Suppressor macrophage treated with lipopolysaccharide for 1 hour (primary cell): ENCODE results near the gene SCIMP.
"Not testable (repeated sequence)": the region's sequence is repeated elsewhere in the genome, so short reads cannot be mapped to it uniquely, and the experiment has no call there.

ENCODE experiments used
- DNase-seq, 3 donors: peaks; one replicate each; pipeline ENCODE4 v3.0.0-alpha.2; 2020 to 2022

Gene SCIMP

DNA sequence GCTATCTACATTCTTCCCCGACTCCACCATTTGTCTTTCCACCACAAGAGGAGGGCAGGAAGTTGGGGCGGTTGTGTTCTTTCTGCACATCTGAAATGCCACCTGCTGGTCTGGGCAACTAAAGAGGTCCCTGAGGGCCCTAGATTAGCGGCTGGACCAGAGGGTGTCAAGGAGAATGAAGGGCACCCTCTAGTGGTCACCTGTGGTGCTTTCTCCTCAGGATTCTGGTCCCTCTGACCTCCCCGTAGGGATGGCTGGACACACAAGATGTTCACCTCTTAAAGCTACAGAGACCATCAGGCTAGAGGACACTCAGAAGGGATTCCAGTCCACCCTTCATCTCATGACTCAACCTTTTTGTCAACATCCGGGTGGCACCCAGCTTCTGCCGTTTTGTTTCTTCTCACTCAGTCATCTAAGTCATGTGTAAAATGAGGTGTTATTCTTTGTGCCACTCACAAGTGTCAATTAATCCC, 2.9 kb upstream of the SCIMP start:
- DNase-seq: peak; percentile 79 to 88 (median 83)

DNA sequence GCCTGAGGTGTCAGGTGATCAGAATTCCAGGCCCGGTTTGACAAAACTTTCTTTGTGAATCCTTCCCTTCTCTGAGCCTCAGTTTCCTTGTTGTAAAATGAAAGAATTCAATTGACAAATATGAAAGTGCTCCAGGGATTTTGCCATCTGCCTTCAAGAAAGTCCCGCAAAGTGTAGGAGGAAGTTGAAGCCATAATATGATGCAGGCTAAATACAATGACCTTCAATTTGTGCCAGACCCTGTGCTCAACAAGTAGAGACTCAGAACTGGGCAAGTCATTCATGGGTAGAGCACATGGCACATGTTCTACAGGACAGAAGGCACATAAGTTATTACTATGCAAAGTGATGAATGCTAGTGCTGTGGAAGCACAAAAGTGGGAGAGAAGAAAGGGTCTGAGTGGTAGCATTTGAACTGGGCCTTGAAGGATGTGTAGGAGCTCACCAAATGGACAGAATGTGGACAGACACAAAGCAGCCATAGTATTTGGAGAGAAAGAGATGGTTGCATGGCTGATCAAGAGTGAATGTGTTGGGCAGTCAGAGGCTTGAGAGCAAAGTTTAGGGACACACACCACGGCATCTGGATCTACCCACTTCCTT, 2.4 kb upstream of the SCIMP start:
- DNase-seq: peak; percentile 39 to 55 (median 52)

DNA sequence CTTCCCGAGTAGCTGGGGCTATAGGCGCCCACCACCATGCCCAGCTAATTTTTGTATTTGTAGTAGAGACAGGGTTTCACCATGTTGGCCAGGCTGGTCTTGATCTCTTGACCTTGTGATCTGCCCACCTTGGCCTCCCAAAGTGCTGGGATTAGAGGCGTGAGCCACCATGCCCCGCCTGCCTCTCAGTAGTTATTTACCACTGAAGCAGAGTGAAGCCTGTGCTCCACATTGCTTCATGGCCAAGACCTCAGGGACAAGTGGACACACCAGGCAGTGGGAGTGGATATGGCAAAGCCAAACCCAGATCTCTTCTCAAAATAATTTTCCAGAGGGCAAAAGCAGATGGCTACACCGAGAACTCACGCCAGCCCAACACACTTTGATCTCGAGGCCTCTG, 1.2 kb downstream of the SCIMP start:
- DNase-seq: not testable (repeated sequence)

DNA sequence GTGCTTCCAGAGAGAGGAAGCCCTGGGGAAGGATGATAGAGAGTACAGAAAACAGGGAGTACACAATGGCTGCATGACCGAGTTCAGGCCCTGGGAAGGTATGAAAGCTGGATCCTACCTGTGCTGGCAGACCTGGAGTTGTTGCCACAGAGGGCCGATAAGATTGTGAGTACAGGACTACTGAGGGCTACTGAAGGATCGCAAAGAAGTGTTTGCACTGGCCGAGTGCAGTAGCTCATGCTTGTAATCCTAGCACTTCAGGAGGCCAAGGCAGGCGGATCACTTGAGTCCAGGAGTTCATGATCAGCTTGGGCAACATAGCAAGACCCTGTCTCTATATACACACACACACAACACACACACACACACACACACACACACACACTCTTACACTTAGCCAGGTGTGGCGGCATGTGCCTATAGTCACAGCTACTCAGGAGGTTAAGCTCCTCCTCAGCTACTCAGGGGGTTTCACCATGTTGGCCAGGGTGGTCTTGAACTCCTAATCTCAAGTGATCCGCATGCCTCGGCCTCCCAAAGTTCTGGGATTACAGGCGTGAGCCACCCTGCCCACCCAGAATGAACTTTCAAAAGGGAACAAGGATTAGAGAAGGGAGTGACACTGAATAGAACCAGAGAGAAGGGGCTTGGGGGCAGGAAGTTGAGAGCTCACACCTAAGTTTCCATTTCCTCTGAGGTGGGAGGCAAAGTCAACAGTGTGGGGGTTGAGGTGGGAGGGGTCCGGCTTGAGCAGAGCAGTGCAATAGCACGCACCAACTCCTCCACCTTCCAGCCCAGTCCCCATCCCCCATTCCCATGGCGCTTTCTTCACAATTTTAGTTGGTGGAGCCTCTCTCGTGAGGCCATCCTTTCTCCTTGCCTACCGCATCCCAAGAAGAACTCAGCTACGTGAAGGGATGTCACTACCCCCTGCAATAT, 7.5 kb downstream of the SCIMP start:
- no peak for DNase-seq

DNA sequence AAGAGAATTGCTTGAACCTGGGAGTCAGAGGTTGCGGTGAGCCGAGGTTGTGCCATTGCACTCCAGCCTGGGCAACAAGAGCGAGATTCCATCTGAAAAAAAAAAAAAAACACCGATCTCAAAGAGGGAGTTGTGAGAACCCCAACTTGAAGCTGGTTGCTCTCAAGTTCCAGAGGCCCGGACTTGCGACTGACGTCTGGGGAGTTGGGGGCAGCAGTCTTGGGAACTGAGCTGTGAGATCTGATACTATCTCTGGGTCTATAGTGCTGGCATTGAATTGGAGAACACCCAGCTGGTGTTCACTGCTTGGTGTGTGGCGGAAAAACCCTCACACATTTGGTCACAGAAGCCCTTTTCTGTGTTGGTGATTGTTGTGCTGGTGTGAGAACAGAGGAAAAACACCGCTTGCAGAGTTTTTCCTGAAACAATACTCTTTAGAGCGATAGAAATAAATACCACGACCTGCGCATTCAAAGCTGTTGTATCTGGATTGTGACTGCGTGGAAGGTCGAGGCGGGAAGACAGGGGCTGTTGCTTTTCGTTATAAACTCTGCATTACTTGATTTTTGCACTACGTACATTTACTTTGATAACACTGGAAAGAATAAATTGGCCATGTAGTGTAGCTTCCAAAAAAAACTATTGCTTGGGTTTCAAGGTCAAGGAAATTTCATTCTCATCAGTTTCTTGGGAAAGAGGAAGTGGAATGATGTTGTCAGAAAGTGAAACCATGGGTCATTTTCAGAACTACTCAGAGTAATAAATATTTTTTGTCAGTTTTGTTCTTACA, 8.8 kb downstream of the SCIMP start:
- DNase-seq: peak; percentile 60 to 90 (median 86)

DNA sequence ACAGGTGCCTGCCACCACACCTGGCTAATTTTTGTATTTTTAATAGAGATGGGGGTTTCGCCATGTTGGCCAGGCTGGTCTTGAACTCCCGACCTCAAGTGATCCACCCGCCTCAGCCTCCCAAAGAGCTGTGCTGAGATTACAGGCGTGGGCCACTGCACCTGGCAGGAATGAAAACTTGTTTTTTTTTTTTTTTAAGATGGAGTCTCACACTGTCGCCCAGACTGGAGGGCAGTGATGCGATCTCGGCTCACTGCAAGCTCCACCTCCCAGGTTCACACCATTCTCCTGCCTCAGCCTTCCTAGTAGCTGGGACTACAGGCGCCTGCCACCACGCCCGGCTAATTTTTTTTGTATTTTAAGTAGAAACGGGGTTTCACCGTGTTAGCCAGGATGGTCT, 12.7 kb downstream of the SCIMP start:
- not testable (repeated sequence) for DNase-seq

DNA sequence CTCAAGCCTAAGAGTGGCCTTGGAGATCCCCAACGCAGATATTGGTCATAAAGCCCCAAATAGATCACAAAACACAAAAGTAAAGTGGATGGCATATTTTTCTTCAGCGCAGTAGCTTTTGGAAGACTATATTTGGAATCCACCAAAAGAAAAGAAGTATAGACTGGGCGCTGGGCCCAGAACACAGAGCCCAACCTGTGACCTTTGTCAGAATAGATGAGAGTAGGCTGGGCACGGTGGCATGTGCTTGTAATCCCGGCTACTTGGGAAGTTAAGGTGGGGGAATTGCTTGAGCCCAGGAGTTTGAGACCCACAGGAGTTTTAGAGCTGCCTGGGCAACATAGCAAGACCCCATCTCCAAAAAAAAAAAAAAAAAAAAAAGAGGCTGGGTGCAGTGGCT, 14.6 kb downstream of the SCIMP start:
- no peak for DNase-seq

DNA sequence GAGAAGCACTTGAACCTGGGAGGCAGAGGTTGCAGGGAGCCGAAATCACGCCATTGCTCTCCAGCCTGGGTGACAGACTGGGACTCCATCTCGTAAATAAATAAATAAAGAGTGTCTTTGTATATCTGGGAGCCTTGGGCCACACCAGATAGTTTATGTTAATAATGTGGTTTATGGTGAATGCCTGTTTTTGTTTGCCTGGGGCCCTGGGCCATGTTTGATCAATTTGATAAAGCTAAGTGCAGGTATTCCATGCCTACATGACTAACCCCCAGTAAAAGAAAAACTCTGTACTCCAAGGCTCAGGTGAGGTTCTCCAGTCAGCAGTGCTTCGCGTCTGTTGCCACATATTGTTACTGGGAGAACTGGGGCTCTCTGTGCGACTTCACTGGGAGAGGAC, 15.1 kb downstream of the SCIMP start:
- DNase-seq: no peak

DNA sequence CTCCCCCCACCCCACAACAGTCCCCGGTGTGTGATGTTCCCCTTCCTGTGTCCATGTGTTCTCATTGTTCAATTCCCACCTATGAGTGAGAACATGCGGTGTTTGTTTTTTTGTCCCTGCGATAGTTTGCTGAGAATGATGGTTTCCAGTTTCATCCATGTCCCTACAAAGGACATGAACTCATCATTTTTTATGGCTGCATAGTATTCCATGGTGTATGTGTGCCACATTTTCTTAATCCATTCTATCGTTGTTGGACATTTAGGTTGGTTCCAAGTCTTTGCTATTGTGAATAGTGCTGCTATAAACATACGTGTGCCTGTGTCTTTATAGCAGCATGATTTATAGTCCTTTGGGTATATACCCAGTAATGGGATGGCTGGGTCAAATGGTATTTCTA, 17.1 kb downstream of the SCIMP start:
- not testable (repeated sequence) for DNase-seq

DNA sequence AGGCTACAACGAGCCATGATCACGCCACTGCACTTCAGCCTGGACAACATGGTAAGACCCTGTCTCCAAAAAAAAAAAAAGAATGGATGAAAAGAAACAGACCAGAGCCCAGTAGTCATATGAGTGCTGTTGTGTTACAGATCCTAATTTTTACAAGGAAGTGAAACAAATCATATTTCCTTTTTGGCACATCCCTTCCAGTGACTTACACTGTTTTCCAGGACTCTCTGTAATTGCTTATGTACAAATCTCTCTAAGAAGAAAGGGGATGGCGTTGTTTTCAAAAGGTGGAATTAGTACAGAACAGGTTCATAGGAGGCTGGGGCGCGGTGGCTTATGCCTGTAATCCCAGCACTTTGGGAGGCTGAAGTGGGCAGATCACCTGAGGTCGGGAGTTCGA, 23.2 kb downstream of the SCIMP start:
- DNase-seq: peak; percentile 47 to 75 (median 72)

DNA sequence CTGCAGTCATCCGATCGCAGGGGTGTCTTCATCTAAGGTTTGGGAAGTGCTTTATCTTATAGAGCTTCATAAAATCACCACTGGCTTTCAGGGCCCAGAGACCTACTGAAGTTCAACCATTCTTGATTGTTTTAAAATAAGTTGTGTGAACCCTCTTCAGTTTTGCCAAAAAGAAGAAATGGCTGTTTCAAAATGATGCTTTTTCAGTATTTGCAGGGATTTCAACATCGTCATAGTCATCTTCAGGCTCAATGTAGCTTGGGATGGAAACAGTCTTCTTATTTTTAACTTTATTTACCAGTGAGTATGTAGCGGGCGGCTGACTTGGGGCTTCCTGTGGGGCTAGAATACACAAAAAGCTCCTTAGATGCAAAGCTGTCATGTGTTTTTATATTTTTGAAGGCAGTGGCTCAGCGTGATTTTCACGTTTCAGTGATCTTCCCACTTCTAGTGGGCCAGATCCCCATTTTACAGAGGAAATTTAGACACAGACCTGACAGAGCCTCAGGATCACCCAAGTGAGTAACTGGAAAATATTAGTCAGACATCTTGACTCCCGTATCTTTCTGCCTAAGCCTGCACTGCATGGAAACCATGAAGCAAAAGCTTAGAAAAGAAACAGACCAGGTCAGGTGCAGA, 23.9 kb downstream of the SCIMP start:
- peak; percentile 48 to 72 (median 61) for DNase-seq

DNA sequence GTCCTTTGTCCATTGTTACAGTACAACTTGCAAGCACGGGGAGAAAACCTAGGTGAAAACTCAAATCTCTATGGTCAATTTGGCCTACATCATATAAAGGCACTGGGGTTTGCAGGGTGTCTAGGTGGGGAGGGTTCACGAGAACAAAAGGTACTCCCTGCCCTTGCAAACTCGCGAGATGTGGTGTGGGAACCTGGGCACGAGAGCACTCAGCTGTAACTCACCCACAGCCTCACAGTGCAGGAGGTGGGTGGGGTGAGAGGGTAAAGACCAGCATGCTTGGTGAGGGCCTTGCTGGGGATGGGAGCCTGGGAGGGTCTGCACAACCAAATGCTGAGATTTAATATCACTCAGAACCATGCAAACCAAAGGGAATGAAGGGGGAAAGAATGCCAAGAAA, 24.6 kb downstream of the SCIMP start:
- DNase-seq: no peak

DNA sequence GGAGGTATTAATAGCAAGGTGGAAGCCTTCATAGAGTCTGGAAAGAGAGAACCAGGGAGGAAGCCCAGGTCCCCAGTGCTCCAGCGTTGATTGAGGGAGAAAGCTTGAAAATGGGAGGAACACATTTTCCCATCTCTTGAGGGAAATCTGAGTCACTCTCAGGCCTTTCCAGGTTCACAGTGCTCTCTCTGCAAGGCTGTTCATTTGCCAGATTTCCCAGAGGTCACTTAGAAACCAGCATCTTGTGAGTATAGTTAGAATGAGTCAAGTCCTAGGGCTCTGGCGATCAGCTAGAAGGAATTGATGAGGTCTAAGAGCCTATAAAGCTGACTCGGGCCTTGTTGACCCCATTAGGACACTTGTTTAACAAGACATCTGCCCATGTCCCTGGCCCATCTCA, 25.3 kb downstream of the SCIMP start:
- peak in 2 of 3 donors; percentile 19 to 34 for DNase-seq

DNA sequence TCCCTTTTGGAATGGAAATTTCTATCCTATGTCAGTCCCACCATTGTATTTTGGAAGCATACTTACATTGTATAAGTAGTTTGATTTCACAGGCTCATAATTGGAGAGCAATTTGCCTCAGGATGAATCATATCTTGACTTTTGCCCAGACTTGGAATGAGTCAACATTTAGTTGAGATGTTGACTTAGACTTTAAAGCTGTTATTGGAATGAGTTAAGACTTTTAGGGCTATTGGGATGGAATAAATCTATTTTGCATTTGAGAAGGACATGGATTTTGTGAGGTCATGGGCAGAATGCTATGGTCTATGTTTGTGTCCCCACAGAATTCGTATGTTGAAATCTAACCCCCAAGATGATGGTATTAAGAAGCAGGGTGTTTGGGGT, 30.8 kb downstream of the SCIMP start:
- peak in 2 of 3 donors; percentile 21 to 28 for DNase-seq

DNA sequence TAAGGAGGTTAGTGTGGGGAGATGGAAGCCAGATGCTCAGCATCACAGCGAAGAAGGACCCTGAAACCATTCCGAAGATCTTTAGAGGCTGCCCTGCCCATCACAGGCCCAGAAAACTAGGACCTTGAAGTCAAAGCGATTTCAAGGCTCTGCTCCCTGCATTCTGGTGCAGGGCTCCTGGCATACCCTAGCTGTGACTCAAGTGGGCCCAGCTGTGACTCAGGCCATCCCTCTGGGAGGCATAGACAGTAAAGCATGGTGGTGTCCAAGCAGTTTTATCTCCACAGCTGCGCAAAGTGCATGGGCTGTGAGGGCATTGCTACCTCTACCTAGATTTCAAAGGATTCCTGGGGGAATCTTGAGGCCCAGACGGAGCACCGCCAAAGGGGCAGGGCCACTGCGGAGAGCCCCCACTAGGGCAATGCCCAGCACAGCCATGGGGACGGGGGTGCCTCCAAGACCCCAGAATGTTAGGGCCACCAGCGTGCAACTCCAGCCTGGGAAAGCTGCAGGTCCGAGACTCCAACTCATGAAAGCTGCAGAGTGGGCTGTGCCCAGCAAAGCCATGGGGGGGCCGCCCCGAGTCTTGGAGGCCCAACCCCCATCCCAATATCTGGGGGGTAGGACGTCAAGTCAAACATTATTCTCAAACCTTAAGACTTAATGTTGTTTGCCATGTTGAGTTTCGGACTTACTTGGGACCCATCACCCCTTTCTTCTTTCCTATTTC, 31.3 kb downstream of the SCIMP start:
- no peak for DNase-seq

DNA sequence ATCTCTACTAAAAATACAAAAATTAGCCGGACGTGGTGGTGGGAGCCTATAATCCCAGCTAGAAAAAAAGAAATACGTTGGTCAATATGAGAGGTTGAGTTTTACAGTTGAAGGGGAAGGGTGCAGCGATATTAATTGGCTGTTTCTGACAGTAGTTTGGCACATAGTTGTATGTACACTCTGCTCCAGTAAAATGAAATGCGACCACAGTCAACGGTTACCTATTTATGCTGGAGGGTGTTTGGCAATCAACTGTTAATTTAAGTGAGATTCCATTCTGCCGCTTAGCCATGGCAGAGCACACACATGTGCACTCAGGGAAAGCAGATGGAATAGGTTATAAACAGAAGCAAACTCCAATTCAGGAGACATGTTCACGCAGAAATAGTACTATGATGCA, 33.6 kb downstream of the SCIMP start:
- no peak for DNase-seq

DNA sequence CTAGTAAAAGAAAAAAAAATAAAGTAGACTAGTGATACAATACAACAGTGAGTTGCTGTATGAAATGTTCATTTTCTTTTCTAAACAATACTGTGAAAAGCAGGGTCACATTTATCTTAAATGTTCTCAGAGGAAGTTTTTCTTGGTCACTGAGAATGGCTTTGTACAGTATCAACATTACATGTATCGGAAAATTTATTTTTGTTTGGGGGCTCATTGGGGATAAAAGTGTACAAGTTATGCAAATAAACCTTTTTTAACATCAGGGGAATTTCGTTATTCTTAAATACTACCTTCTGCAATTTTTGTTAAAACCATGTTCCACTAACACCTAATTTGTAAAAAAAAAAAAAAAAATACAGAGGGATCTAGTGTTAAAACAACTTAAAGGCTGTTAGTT, 34.3 kb downstream of the SCIMP start:
- DNase-seq: no peak

DNA sequence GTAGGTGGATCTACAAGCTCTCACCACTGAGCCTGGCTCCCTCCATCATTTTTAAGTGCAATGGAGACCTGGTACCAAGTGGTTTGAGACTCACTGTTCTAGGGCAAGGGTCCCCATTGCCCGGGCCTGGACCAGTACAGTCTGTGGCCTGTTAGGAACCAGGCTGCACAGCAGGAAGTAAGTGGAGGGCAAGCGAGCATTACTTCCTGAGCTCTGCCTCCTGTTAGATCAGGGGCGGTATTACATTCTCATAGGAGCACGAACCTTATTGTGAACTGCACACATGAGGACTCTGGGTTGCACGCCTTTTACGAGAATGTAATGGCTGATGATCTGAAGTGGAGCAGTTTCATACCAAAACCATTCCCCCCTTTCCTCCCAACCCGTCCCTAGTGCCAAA, 36.2 kb downstream of the SCIMP start:
- DNase-seq: no peak

DNA sequence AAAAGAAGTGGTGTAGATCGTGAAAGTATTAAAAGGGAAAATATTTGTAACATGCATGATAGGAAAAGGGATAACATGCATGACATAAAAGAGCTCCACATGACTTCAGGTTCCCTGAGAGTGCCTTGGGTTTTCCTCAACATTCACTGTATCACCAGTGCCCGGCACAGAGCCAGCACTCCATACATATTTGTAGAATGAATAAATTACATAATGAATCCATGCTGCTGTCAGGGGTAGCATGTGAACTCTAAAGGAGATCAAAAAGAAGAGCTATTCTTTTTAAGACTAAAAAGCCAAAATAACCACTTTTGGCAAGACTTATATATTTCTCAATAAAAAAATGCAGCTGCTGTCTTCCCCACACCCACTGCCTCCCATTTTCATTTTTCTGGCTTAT, 40.3 kb downstream of the SCIMP start:
- no peak for DNase-seq

DNA sequence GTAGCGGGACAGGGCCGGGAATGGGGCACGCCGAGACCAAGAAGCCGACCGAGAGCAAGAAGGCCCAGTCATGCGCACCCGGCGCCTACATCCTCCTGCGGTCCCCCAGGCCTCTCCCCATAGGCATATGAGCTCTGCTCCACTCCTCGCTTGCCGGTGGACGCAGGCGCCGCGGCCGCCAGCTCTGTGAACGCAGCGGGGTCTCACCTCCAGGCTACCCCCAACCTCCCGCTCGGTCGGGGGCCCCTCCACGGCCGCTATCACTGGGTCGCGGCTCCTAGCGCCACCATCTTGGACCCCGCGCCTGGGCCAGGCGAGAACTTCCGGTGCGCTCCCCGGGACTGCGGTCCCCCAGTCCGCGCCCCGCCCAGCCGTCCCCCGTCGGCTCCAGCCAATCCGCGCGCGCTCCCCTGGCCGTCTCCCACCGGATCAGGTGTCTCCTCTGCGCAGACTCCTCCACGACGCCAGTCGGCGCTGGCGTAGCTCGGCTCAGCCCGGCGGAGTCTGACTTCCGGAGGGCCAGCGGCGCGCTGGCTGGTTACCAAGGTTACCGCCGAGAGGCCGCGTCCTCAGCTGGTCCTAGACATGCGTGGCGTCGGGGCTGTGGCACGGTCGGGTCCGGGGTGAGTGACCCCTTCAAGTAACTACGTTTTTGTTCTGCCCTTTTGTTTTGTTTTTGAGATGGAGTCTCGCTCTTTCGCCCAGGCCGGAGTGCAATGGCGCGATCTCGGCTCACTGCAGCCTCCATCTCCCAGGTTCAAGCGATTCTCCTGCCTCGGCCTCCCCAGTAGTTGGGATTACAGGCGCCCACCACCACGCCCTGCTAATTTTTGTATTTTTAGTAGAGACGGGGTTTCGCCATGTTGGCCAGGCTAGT, 42.9 kb downstream of the SCIMP start, which contains the start of gene ZNF594:
Gene ZNF594 (minus strand): TSS at position 328 of the 877 bp plus-strand sequence. CDS start 7,612 bp downstream, outside the sequence.
- DNase-seq: peak; percentile 94 to 96 (median 96)

DNA sequence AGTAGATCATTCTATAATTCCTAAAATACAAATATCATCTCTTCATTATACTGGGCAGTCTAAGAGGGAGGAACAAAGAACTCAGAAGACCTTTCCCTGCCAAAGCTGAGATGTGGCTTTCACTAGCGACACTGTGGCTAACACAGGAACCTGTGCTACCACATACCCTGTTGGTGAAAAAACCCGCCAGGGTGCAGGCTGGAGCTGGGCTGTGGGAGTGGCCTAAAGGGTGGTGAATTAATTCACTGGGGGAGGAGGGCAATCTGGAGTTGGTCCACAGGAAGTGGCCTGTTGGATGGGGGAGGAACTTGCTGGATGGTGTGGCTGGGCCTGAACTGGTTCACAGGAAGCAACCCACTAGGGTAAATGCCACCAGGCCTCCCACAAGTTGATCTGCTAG, 50.4 kb downstream of the SCIMP start:
- no peak for DNase-seq
